Body of pancreas (tissue), 4 donors: ENCODE data around the gene CANT1. TPM values are rescaled to one million over a fixed set of nuclear protein-coding genes. Genes with fewer than 3 reads are reported as not detected.
"Not testable (repeated sequence)": the region's sequence is repeated elsewhere in the genome, so short reads cannot be mapped to it uniquely, and the experiment has no call there.

Source experiments
- ATAC-seq: fragments of 150-250 bp; one replicate; pipeline ENCODE4 v1.9.1; 2016
- DNase-seq, 4 donors: peaks; one replicate each; pipeline ENCODE4 v3.0.0-alpha.2; 2019
- H3K27ac ChIP-seq, 4 donors: fragments of 200-600 bp; sonication (generic); 1 replicate in 3 of 4; 2 replicates in 1 of 4; pipeline versions ENCODE4 v1.5.1 to v1.6.1; 2016 to 2019; ENCODE audit warnings: mild to moderate bottlenecking in 1 of 4, mixed read lengths in 1 of 4, moderate library complexity in 1 of 4
- H3K27me3 ChIP-seq, 2 donors: fragments of 200-600 bp; sonication (generic); one replicate each; pipeline ENCODE4 v1.6.0; 2016; ENCODE audit warnings: mild to moderate bottlenecking in 1 of 2
- H3K36me3 ChIP-seq, 2 donors: fragments of 200-600 bp; sonication (generic); replicated peaks in 1 of 2; 2 replicates each; pipeline ENCODE4 v1.5.1; 2016; ENCODE audit warnings: low read depth in 2 of 2; ENCODE audit not compliant: insufficient read depth in 1 of 2
- H3K4me1 ChIP-seq: fragments of 200-600 bp; sonication (generic); one replicate; pipeline ENCODE4 v1.6.0; 2016
- H3K4me3 ChIP-seq, 2 donors: fragments of 200-600 bp; sonication (generic); 1 replicate in 1 of 2; 2 replicates in 1 of 2; pipeline ENCODE4 v1.5.1; 2016 to 2019
- H3K9me3 ChIP-seq, 3 donors: fragments of 200-600 bp; sonication (generic); 1 replicate in 2 of 3; 2 replicates in 1 of 3; pipeline ENCODE4 v1.5.1; 2016
- POLR2A ChIP-seq, 3 donors: fragments of 450-650 bp; IDR thresholded peaks; one replicate each; pipeline ENCODE4 v1.6.1; 2016; ENCODE audit warnings: antibody characterized with exemption in 3 of 3, mild to moderate bottlenecking in 2 of 3
- WGBS, 2 donors: methylation state at CpG; one replicate each; pipeline ENCODE4 v1.1.5; 2017; 5-methylcytosine and 5-hydroxymethylcytosine counted together
- intact Hi-C: fragments of 100-400 bp; cut with DNase I; formaldehyde crosslinking; loops from one replicate; pipeline ENCODE4 v1.15.1; 2023
- total RNA-seq, 2 donors: library from RNA; depleted of rRNA; stranded (reverse); fragments of >200 nt; gene quantifications; one replicate each; pipeline ENCODE4 v1.1.0, GENCODE V29; 2016
- TF ChIP-seq, protein P1 (sequence below), 7 experiments: fragments of 450-650 bp in 4 of 7; fragments of 200-600 bp in 3 of 7; sonication (generic) in 3 of 7; IDR thresholded peaks; one replicate each; pipeline ENCODE4 v1.5.1; 2016 to 2019; ENCODE audit warnings: antibody characterized with exemption in 7 of 7

CANT1 gene
- total RNA-seq, 2 donors from 2014 or later = 12.5 to 17.5 TPM

DNA sequence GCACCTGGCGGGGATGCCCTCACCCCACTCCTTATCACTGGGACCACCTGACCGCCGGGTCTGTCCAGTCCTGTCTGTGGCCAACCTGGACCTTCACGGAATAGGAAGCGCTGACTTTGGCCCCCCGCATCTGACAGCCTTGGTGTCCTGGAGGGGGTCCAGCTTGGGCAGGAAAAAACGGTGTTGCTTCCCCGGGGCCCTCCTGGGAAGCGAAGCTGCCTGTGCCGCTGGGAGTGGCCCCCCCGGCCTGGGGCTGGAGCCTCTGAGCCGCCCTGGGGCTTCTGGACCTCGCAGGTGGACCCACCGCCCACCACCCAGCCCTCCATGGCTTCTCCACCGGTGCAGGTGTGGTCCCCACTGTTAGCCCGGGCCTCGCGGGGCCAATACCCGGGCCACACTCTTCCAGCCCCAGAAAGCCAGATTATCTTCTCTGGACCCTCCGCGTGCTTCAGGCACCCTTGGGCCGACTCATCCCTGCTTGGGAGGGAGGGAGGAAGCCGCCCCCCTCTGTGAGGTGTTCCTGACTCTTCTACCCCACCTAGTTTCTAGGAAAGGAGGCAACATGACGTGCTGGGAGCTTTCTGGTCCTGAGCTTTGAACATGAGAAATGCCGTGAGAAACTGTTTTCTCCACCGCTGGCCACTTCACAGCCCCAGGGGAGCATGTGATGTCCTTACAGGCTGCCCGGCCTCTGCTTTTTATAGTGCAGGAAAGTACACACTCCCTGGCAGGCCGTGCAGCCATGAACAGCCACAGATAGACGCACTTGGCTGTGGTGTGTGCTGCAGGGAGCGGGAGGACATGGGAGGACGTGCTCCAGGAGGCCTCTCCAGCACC lies 15.6 kb upstream of the CANT1 start:
- Histone ChIP-seq H3K4me3 (no peak overlapping the region), H3K36me3 (no peaks in the 10 kb centered on the region), H3K27me3 (peaks cover 0 to 11% of the 10 kb centered on the region in 2 donors), H3K27ac (no peak overlapping the region), H3K9me3 (no peaks in the 10 kb centered on the region), H3K4me1 (peaks cover 72% of the 10 kb centered on the region)
- TF ChIP-seq POLR2A (IDR thresholded peaks at IDR 0.05) = no peak
- TF ChIP-seq, protein P1, sequence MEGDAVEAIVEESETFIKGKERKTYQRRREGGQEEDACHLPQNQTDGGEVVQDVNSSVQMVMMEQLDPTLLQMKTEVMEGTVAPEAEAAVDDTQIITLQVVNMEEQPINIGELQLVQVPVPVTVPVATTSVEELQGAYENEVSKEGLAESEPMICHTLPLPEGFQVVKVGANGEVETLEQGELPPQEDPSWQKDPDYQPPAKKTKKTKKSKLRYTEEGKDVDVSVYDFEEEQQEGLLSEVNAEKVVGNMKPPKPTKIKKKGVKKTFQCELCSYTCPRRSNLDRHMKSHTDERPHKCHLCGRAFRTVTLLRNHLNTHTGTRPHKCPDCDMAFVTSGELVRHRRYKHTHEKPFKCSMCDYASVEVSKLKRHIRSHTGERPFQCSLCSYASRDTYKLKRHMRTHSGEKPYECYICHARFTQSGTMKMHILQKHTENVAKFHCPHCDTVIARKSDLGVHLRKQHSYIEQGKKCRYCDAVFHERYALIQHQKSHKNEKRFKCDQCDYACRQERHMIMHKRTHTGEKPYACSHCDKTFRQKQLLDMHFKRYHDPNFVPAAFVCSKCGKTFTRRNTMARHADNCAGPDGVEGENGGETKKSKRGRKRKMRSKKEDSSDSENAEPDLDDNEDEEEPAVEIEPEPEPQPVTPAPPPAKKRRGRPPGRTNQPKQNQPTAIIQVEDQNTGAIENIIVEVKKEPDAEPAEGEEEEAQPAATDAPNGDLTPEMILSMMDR (IDR thresholded peaks at IDR 0.05) = no peak
- intact Hi-C loops = no loop called here
- DNase-seq (peak in 1 of 4 donors; percentile 21), ATAC-seq (no peak)
- 45 to 57% methylated on average over 4 to 29 of the region's 31 CpGs for WGBS, 2 donors

DNA sequence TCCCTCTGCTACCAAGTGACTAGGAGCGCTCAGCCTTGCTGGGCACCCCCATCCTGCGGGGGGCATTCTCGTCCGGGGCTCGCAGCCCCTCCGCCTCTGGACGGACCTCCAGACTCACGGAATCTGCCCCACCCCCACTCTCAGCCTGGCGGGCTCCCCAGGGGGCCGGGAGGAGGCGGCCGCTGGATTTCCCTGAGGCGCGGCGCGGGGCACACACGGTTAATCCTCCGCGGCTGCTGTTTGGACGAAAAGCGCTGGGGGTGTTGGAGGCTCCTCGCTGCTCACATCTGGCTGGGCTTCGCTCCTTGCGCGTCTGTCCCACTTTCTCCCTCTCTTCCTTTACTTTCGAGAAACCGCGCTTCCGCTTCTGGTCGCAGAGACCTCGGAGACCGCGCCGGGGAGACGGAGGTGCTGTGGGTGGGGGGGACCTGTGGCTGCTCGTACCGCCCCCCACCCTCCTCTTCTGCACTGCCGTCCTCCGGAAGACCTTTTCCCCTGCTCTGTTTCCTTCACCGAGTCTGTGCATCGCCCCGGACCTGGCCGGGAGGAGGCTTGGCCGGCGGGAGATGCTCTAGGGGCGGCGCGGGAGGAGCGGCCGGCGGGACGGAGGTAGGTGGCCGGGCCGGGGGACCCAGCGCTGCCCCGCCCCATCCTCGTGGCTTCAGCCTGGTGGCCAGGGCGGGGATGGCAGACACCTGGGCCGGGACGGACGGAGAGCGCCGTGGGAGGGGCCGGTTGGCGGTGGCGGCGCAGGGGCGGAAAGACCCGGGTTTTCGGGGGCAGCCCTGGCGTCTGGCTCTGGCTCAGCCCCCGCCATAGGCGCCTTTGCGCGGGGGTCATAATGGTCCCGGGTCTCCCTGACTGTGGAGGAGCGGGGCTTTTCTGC lies 14.6 kb upstream of the CANT1 start, which contains the start of gene C1QTNF1:
Gene C1QTNF1, plus strand, starts transcription at position 284 of the 886 bp plus-strand sequence. CDS start 19,800 bp downstream, outside the sequence.
- Histone ChIP-seq H3K27ac (peak within 1 kb of the TSS in 3 of 4 donors; percentile 35 to 71 (median 60)), H3K36me3 (no peaks in the 10 kb centered on the region), H3K4me3 (peak within 1 kb of the TSS; percentile 39 to 43), H3K9me3 (no peaks in the 10 kb centered on the region), H3K27me3 (peaks cover 0 to 11% of the 10 kb centered on the region in 2 donors), H3K4me1 (peaks cover 82% of the 10 kb centered on the region)
- ATAC-seq = peak; percentile 51
- intact Hi-C loops = no loop called here
- WGBS, 2 donors = 0 to 1% methylated on average over 31 to 64 of the region's 77 CpGs
- peak in 2 of 3 donors; percentile 37 to 46 for TF ChIP-seq POLR2A (IDR thresholded peaks at IDR 0.05)
- TF ChIP-seq, protein P1 (IDR thresholded peaks at IDR 0.05) = peak in 6 of 7 experiments; percentile 23 to 62 (median 47)
- DNase-seq = peak in 3 of 4 donors; percentile 35 to 61 (median 48)

DNA sequence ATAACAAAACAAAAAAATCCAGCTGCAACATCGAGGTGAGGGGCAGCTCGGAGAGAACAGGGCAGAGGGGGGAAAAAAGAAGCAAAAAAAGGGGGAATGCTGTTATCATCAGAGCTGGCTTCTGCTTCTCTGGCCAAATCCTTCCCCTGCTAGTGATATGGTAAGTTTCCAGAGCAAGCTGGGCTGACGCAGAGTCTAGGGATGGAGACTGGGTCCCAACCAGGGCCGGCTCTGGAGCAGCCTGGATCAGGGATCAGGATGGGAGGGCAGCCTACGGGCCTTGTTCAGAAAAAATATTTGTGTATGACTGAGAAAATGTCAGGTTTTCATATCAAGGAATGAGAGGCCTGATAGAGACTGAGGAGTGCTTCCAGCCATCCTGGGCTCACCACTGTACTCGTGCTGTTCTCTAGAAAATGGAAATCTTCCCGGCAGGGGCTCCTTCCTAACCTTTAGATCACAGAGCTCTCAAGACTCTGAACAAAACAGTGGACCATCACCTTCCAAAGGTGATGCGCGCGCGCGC lies 13.7 kb upstream of the CANT1 start:
- TF ChIP-seq POLR2A (IDR thresholded peaks at IDR 0.05) = no peak
- TF ChIP-seq, protein P1 (IDR thresholded peaks at IDR 0.05) = no peak
- Histone ChIP-seq H3K27me3 (peaks cover 0 to 8% of the 10 kb centered on the region in 2 donors), H3K36me3 (no peaks in the 10 kb centered on the region), H3K4me1 (peaks cover 81% of the 10 kb centered on the region), H3K4me3 (no peak overlapping the region), H3K27ac (peak overlapping the region in 3 of 4 donors; percentile 35 to 71 (median 60)), H3K9me3 (no peaks in the 10 kb centered on the region)
- intact Hi-C loops = no loop called here
- no peak for ATAC-seq
- WGBS, 2 donors = 73 to 79% methylated on average over 12 of the region's 12 CpGs
- peak in 1 of 4 donors; percentile 8 for DNase-seq

DNA sequence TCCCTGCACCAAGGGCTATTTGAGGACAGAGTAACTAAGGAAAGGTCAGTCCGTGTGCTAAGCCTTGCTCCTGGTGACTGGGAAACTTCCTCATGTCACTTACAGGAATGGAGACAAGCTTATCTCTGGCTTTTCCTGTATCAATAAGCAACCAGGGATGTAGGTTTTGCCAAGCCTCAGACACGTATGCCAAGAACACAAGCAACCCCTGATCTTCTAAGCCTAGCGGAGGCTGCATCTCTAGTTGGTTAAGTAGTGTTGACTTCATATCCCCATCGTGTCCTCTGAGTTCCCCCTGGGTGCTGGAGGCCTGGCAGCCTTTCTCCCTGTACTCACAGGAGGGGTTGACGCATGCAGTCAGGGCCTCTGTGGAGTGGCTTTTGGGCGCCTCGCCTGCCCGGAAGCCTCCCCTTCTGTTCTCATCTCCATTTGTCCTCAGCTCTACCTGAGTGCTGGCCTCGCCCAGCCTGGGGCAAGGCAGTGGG lies 13.0 kb upstream of the CANT1 start:
- intact Hi-C loops = no loop called here

DNA sequence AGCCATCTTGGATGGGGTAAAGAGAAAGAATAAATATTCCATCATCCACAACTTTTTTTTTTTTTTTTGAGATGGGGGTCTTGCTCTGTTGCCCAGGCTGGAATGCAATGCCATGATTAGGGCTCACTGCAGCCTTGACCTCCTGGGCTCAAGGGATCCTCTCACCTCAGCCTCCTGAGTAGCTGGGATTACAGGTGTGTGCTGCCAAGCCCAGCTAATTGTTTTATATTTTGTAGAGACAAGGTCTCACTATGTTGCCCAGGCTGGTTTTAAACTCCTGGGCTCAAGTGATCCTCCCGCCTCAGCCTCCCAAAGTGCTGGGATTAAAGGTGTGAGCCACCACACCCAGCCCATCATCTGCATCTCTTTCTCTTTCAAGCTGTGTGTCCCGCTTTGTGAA lies 12.4 kb upstream of the CANT1 start:
- H3K27me3 ChIP-seq, H3K9me3 ChIP-seq, H3K4me3 ChIP-seq, ATAC-seq, intact Hi-C loops, H3K36me3 ChIP-seq: not testable (repeated sequence)
- H3K27ac ChIP-seq = peak overlapping the region in 3 of 4 donors; percentile 35 to 71 (median 60)
- H3K4me1 ChIP-seq = peaks cover 68% of the 10 kb centered on the region
- 91 to 100% methylated on average over 2 of the region's 2 CpGs for WGBS, 2 donors
- peak in 1 of 4 donors; percentile 5 for DNase-seq

More for the DNA sequence above, 13.0 kb upstream of the CANT1 start:
- ATAC-seq (peak; percentile 36), DNase-seq (peak in 2 of 4 donors; percentile 39 to 63)
- Histone ChIP-seq H3K36me3 (no peaks in the 10 kb centered on the region), H3K4me1 (peaks cover 74% of the 10 kb centered on the region), H3K9me3 (no peaks in the 10 kb centered on the region), H3K27me3 (peaks cover 0 to 1% of the 10 kb centered on the region in 2 donors), H3K27ac (peak overlapping the region in 3 of 4 donors; percentile 35 to 71 (median 60)), H3K4me3 (no peak overlapping the region)
- WGBS, 2 donors = 45 to 75% methylated on average over 8 of the region's 9 CpGs
- TF ChIP-seq POLR2A (IDR thresholded peaks at IDR 0.05) = peak in 1 of 3 donors; percentile 16
- TF ChIP-seq, protein P1 (IDR thresholded peaks at IDR 0.05) = no peak
